ENCODE measurements around the gene PCCB.
"Not testable (repeated sequence)": the region's sequence is repeated elsewhere in the genome, so short reads cannot be mapped to it uniquely, and the experiment has no call there.

PCCB gene

GRCh38 chr3:136250059-136250902, at the start of gene PCCB:
TSS of gene PCCB (plus strand) at chr3:136250340. CDS start at chr3:136250376, 36 bp downstream.
- DNase-seq, result peak; percentile 95

GRCh38 chr3:136207489-136208115, 42.5 kb upstream of the PCCB start:
- DNase-seq, result no peak

- no peak for DNase-seq
Measured at GRCh38 chr3:136209921-136210320, 40.2 kb upstream of the PCCB start.

GRCh38 chr3:136211547-136211946, 38.6 kb upstream of the PCCB start:
- DNase-seq, result no peak

- not testable (repeated sequence) for DNase-seq
Measured at GRCh38 chr3:136222746-136223145, 27.4 kb upstream of the PCCB start.

- no peak for DNase-seq
Measured at GRCh38 chr3:136232413-136232812, 17.7 kb upstream of the PCCB start.

GRCh38 chr3:136235545-136235944, 14.6 kb upstream of the PCCB start:
- DNase-seq, result no peak

GRCh38 chr3:136236109-136236508, 14.0 kb upstream of the PCCB start:
- no peak for DNase-seq

- no peak for DNase-seq
Measured at GRCh38 chr3:136237103-136237502, 13.0 kb upstream of the PCCB start.

GRCh38 chr3:136237961-136238649, 12.0 kb upstream of the PCCB start:
- no peak for DNase-seq

GRCh38 chr3:136239094-136239493, 11.0 kb upstream of the PCCB start:
- DNase-seq, result no peak

- DNase-seq, result no peak
Measured at GRCh38 chr3:136245691-136246090, 4.4 kb upstream of the PCCB start.

GRCh38 chr3:136247436-136247835, 2.7 kb upstream of the PCCB start:
- DNase-seq, result no peak

- DNase-seq, result no peak
Measured at GRCh38 chr3:136247855-136248590, 2.1 kb upstream of the PCCB start.

- no peak for DNase-seq
Measured at GRCh38 chr3:136249091-136249490, 1.0 kb upstream of the PCCB start.

- no peak for DNase-seq
Measured at GRCh38 chr3:136249593-136249992, 547 bp upstream of the PCCB start.

- DNase-seq, result peak; percentile 75
Measured at GRCh38 chr3:136250903-136251460, 842 bp downstream of the PCCB start.

- DNase-seq, result no peak
Measured at GRCh38 chr3:136251511-136251910, 1.4 kb downstream of the PCCB start.

GRCh38 chr3:136255672-136256406, 5.7 kb downstream of the PCCB start:
- DNase-seq, result no peak

- DNase-seq, result no peak
Measured at GRCh38 chr3:136258199-136258598, 8.1 kb downstream of the PCCB start.

- DNase-seq, result no peak
Measured at GRCh38 chr3:136261826-136262225, 11.7 kb downstream of the PCCB start.

- DNase-seq, result no peak
Measured at GRCh38 chr3:136262559-136262958, 12.4 kb downstream of the PCCB start.

Data from right hindlimb (tissue), 1 donor.